Measurements from ENCODE around the gene TPST2. TPM values are rescaled to one million over a fixed set of nuclear protein-coding genes. Genes with fewer than 3 reads are reported as not detected.
A peak's percentile ranks its signal among the peaks of the same experiment; 100 is the strongest.

Gene TPST2
- total RNA-seq, 2 donors from 2014 or later, result 18.2 to 40.7 TPM

GRCh38 chr22:26581633-26582168 is 8.2 kb downstream of the TPST2 start:
- DNase-seq (no peak), ATAC-seq (no peak)
- no peaks in the 10 kb centered on the region for H3K27me3 Mint-ChIP-seq
- H3K9me3 ChIP-seq (ENCODE audit: control insufficient read depth, low read length, poor library complexity, severe bottlenecking), result no peaks in the 10 kb centered on the region
- H3K36me3 Mint-ChIP-seq (ENCODE audit: low read depth), result no peaks in the 10 kb centered on the region
- H3K4me1 Mint-ChIP-seq, result peaks cover 47% of the 10 kb centered on the region
- H3K27ac Mint-ChIP-seq, result peak overlapping the region; percentile 93
- H3K4me3 Mint-ChIP-seq, result no peak overlapping the region

DNA sequence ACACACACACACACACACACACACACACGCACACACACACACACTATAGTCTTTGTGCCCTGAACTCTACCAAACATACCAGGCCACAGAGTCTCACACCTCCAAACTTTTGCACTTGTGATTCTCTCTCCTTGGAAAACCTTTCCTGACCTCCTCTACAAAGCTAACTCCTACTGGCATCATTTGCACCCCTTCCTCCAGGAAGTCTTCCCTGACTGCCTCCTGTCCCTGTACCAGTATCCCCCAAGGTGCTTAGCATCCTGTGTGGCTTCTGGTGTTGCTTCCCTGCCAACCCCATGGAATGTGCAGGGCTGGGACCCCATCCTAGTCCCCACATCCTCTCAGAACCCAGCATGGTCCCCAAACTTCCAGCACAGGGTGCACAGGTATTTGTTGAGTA is 8.9 kb downstream of the TPST2 start:
- peaks cover 50% of the 10 kb centered on the region for H3K4me1 Mint-ChIP-seq
- no peaks in the 10 kb centered on the region for H3K27me3 Mint-ChIP-seq
- DNase-seq (no peak), ATAC-seq (no peak)
- H3K9me3 ChIP-seq (ENCODE audit: control insufficient read depth, low read length, poor library complexity, severe bottlenecking), result no peaks in the 10 kb centered on the region
- H3K27ac Mint-ChIP-seq, result peak overlapping the region; percentile 93
- peaks cover 2% of the 10 kb centered on the region for H3K36me3 Mint-ChIP-seq (ENCODE audit: low read depth)
- H3K4me3 Mint-ChIP-seq, result peak overlapping the region; percentile 52

DNA sequence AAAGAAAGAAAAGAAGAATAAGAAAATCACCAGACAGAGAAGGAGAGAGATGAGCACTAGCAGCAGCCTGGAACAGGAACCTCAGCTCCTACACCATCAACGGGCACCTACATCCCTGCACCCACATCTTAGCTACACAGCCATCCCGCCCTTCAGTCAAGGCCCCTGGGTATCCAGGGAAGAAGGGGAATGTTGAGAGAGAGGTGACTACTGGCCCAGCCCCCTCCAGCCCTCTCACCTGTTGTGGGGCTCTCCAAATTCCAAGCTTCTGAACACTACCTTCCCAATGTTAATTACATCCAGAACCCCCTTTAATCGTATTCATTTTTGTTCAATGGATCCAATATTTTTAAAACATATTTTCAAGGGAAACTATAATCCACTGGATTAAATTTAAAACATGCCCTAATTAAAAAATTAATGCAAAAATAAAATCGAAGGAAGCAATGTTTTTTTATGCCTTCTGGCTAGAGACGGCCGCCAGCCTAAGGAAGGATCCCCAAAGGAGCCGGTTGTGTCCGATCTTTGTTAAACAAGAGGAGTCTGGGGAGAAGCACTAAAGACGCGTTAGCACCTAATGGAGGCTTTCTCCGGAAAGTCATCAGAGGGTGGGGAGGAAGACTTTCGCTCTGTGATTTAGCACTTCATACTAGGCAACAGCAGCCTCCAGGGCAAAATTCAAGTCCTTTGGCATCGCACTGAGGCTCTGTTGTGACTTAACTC is 9.5 kb downstream of the TPST2 start:
- H3K36me3 Mint-ChIP-seq (ENCODE audit: low read depth), result peaks cover 2% of the 10 kb centered on the region
- peak overlapping the region; percentile 93 for H3K27ac Mint-ChIP-seq
- no peaks in the 10 kb centered on the region for H3K27me3 Mint-ChIP-seq
- no peak for ATAC-seq
- H3K4me1 Mint-ChIP-seq, result peaks cover 48% of the 10 kb centered on the region
- H3K4me3 Mint-ChIP-seq, result peak overlapping the region; percentile 91
- no peaks in the 10 kb centered on the region for H3K9me3 ChIP-seq (ENCODE audit: control insufficient read depth, low read length, poor library complexity, severe bottlenecking)
- no peak for DNase-seq

GRCh38 chr22:26579331-26579886 is 10.5 kb downstream of the TPST2 start:
- peaks cover 4% of the 10 kb centered on the region for H3K36me3 Mint-ChIP-seq (ENCODE audit: low read depth)

GRCh38 chr22:26577081-26577480 is 12.9 kb downstream of the TPST2 start:
- ATAC-seq, result no peak
- peaks cover 6% of the 10 kb centered on the region for H3K36me3 Mint-ChIP-seq (ENCODE audit: low read depth)
- H3K9me3 ChIP-seq (ENCODE audit: control insufficient read depth, low read length, poor library complexity, severe bottlenecking), result no peaks in the 10 kb centered on the region
- H3K27me3 Mint-ChIP-seq, result no peaks in the 10 kb centered on the region
- H3K27ac Mint-ChIP-seq, result no peak overlapping the region
- peaks cover 53% of the 10 kb centered on the region for H3K4me1 Mint-ChIP-seq
- H3K4me3 Mint-ChIP-seq, result no peak overlapping the region
- no peak for DNase-seq

More at GRCh38 chr22:26579331-26579886, 10.5 kb downstream of the TPST2 start:
- H3K27me3 Mint-ChIP-seq, result no peaks in the 10 kb centered on the region
- DNase-seq, result peak; percentile 29 to 38 (median 30)
- peaks cover 46% of the 10 kb centered on the region for H3K4me1 Mint-ChIP-seq
- H3K27ac Mint-ChIP-seq, result peak overlapping the region; percentile 93
- peak; percentile 97 for ATAC-seq
- no peaks in the 10 kb centered on the region for H3K9me3 ChIP-seq (ENCODE audit: control insufficient read depth, low read length, poor library complexity, severe bottlenecking)
- peak overlapping the region; percentile 91 for H3K4me3 Mint-ChIP-seq

- H3K36me3 Mint-ChIP-seq (ENCODE audit: low read depth), result peaks cover 8% of the 10 kb centered on the region
- DNase-seq (no peak), ATAC-seq (no peak)
- H3K4me3 Mint-ChIP-seq, result no peak overlapping the region
- H3K4me1 Mint-ChIP-seq, result peaks cover 60% of the 10 kb centered on the region
- no peaks in the 10 kb centered on the region for H3K27me3 Mint-ChIP-seq
- no peak overlapping the region for H3K27ac Mint-ChIP-seq
- H3K9me3 ChIP-seq (ENCODE audit: control insufficient read depth, low read length, poor library complexity, severe bottlenecking), result no peaks in the 10 kb centered on the region
Observed at GRCh38 chr22:26576026-26576680, 13.8 kb downstream of the TPST2 start.

DNA sequence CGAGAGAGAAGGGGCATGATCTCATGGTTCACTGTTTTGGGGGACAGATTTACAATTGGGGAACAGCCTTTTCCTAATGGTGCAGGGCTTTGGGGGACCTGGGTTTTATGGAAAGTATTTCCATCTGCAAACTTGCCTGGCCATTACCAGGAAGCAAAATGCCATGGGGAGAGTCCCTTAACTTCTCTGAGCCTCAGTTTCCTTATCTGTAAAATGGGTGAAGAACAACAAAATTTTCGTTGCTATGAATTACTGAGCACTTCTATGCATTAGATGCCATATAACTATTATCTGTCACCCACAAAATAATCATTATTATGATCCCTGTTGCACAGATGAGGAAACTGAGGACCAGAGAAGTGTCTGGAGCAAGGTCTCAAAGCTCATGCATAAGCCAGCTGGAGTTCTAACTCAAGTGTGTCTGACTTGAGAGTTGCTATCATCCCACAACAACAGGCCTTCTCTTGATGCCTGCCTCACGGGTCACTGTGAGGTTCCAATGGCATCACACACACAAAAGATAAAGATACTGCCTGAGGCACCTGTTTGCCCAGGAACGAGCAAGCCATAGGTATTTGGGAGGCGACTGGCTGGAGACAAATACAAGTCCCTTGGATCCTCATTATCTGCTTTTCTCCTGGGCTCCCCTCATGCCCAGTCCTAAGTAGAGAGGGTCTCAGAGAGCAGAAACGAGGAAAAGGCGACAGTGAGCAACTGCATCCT is 15.8 kb downstream of the TPST2 start:
- H3K4me3 Mint-ChIP-seq, result no peak overlapping the region
- H3K4me1 Mint-ChIP-seq, result peaks cover 51% of the 10 kb centered on the region
- DNase-seq, result no peak
- H3K36me3 Mint-ChIP-seq (ENCODE audit: low read depth), result peaks cover 9% of the 10 kb centered on the region
- no peaks in the 10 kb centered on the region for H3K27me3 Mint-ChIP-seq
- ATAC-seq, result no peak
- no peaks in the 10 kb centered on the region for H3K9me3 ChIP-seq (ENCODE audit: control insufficient read depth, low read length, poor library complexity, severe bottlenecking)
- H3K27ac Mint-ChIP-seq, result peak overlapping the region; percentile 51

DNA sequence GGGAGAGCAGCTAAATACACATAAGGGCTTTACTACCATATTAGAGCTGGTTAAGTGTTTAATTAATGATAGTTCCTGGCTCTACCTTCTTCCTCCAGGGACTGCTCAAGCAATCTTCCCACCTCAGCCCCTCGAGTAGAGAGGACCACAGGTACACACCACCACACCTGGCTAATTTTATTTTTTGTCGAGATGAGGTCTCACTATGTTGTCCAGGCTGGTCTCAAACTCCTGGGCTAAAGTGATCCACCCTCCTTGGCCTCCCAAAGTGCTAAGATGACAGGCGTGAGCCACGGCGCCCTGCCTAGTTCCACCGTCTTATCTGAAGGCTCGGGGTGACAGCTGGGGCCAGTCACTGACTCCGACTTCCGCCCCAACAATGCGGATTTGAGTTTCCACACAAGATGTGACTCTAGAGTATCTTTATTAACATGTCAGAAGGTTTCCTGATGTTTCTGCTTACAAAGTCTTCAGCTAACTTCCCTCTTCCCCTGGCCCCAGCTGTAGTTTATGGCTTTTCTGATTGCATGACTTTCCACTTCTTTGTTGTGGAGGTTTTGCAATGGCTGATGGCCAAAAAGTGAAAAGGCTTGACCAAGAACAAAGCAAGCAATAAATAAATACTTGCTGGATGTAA is 16.8 kb downstream of the TPST2 start:
- no peak for DNase-seq
- H3K4me1 Mint-ChIP-seq, result peaks cover 48% of the 10 kb centered on the region

DNA sequence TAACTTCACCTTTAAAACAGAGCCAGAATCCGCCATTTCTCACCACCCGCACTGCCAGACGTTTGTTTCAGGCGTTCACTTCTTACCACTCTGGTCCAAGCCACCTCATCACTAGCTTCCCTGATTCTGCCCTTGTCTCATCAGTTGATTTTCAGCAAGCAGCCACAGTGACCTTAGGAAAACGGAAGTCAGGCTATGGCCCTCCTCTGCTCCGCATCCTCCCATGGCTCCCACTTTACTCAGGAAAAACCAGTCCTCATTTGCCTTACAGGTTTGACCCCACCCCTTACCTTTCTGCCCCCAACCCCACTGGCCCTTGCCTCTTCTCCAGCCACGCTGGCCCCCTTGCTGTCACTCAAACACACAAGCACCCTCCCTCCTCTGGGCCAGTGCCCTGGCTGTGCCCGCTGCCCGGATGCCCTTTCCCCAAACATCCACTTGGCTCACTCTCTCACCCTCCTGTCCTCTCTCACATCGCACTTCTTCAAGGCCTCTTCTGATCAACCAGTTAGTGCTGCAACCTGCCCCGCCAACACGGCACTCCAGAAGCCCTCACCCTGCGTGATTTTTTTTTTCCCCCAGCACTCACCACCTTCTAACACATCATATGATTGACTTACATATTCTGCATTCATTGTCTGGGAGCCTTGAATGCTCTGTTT is 18.9 kb downstream of the TPST2 start:
- Mint-ChIP-seq H3K4me1 (peaks cover 49% of the 10 kb centered on the region), H3K27ac (peak overlapping the region; percentile 67), H3K36me3 (ENCODE audit: low read depth) (peaks cover 8% of the 10 kb centered on the region), H3K27me3 (no peaks in the 10 kb centered on the region), H3K4me3 (no peak overlapping the region)
- no peak for DNase-seq
- H3K9me3 ChIP-seq (ENCODE audit: control insufficient read depth, low read length, poor library complexity, severe bottlenecking), result no peaks in the 10 kb centered on the region
- no peak for ATAC-seq

More for the DNA sequence above, 16.8 kb downstream of the TPST2 start:
- Mint-ChIP-seq H3K27me3 (no peaks in the 10 kb centered on the region), H3K36me3 (ENCODE audit: low read depth) (peaks cover 9% of the 10 kb centered on the region), H3K4me3 (no peak overlapping the region), H3K27ac (peak overlapping the region; percentile 51)
- no peaks in the 10 kb centered on the region for H3K9me3 ChIP-seq (ENCODE audit: control insufficient read depth, low read length, poor library complexity, severe bottlenecking)
- peak; percentile 30 for ATAC-seq

GRCh38 chr22:26570115-26570514 is 19.8 kb downstream of the TPST2 start:
- H3K9me3 ChIP-seq (ENCODE audit: control insufficient read depth, low read length, poor library complexity, severe bottlenecking), result no peaks in the 10 kb centered on the region
- Mint-ChIP-seq H3K27me3 (no peaks in the 10 kb centered on the region), H3K4me3 (no peak overlapping the region), H3K27ac (no peak overlapping the region), H3K36me3 (ENCODE audit: low read depth) (peaks cover 6% of the 10 kb centered on the region), H3K4me1 (peaks cover 45% of the 10 kb centered on the region)
- no peak for DNase-seq
- ATAC-seq, result no peak

GRCh38 chr22:26568207-26568706 is 21.7 kb downstream of the TPST2 start:
- ATAC-seq (no peak), DNase-seq (no peak)
- Mint-ChIP-seq H3K27ac (no peak overlapping the region), H3K27me3 (no peaks in the 10 kb centered on the region), H3K4me3 (no peak overlapping the region), H3K4me1 (peaks cover 40% of the 10 kb centered on the region), H3K36me3 (ENCODE audit: low read depth) (peaks cover 6% of the 10 kb centered on the region)
- no peaks in the 10 kb centered on the region for H3K9me3 ChIP-seq (ENCODE audit: control insufficient read depth, low read length, poor library complexity, severe bottlenecking)

GRCh38 chr22:26567610-26568009 is 22.3 kb downstream of the TPST2 start:
- H3K36me3 Mint-ChIP-seq (ENCODE audit: low read depth), result peaks cover 3% of the 10 kb centered on the region
- no peak overlapping the region for H3K4me3 Mint-ChIP-seq

More at GRCh38 chr22:26567610-26568009, 22.3 kb downstream of the TPST2 start:
- peaks cover 35% of the 10 kb centered on the region for H3K4me1 Mint-ChIP-seq
- DNase-seq (no peak), ATAC-seq (no peak)
- no peaks in the 10 kb centered on the region for H3K27me3 Mint-ChIP-seq
- H3K9me3 ChIP-seq (ENCODE audit: control insufficient read depth, low read length, poor library complexity, severe bottlenecking), result no peaks in the 10 kb centered on the region
- H3K27ac Mint-ChIP-seq, result no peak overlapping the region

Measured in T-helper 17 cell (primary cell).